HCT116 (cell line): ENCODE data around the gene RASL12. TPM values are rescaled to one million over a fixed set of nuclear protein-coding genes. Genes with fewer than 3 reads are reported as not detected.

Source experiments
- ATAC-seq: fragments of 200-7000 bp; cut with Tn5 transposase; 2 replicates; pipeline ENCODE4 v1.9.1; 2020; ENCODE audit warnings: mild to moderate bottlenecking, moderate library complexity
- BruUV-seq: library from RNA; stranded (reverse); fragments of 400-500 nt; replicated peaks from 2 replicates; lab custom pipeline; 2021; lab: Mats Ljungman, UMichigan
- CTCF ChIA-PET: fragments of 300-600 bp; sonication (Branson Sonifier 250); formaldehyde crosslinking; loops from one replicate; lab custom pipeline; 2021; ENCODE audit warnings: antibody characterized with exemption; lab: Charles Lee
- POLR2A ChIA-PET: fragments of 300-600, 350-600 bp; sonication (Branson Sonifier 250); formaldehyde crosslinking; loops from one replicate; lab custom pipeline; 2021; ENCODE audit warnings: antibody characterized with exemption; lab: Charles Lee
- RAD21 ChIA-PET, 2 experiments: fragments of 300-600 bp; sonication (Branson Sonifier 250); formaldehyde crosslinking; loops; one replicate each; lab custom pipeline; 2023; ENCODE audit warnings: low total read pairs in 2 of 2; ENCODE audit not compliant: uncharacterized antibody in 2 of 2, unreplicated experiment in 2 of 2, low non-redundant PET in 1 of 2; lab: Charles Lee
- DNase-seq: peaks from one replicate; pipeline ENCODE4 v3.0.0-alpha.2; 2010; ENCODE audit warnings: low read depth, low spot score
- H2AFZ ChIP-seq: fragments of 200-600 bp; shearing (Covaris generic), sonication (generic); 2 replicates; pipeline ENCODE4 v1.6.1; 2017; ENCODE audit warnings: low read depth, mixed run types, mixed read lengths, antibody characterized with exemption, low read length; ENCODE audit not compliant: poor library complexity, severe bottlenecking
- H3K27ac ChIP-seq: 2 replicates; pipeline ENCODE4 v1.5.1; 2012; ENCODE audit warnings: low read depth, low read length
- H3K27me3 ChIP-seq: fragments of 200-600 bp; sonication (generic); 2 replicates; pipeline ENCODE4 v1.6.1; 2016; ENCODE audit warnings: mixed run types, low read length, mixed read lengths; ENCODE audit not compliant: insufficient read depth
- H3K36me3 ChIP-seq, 2 experiments: fragments of 200-500 bp in 1 of 2; fragments of 200-600 bp in 1 of 2; sonication (Bioruptor generic) in 1 of 2; sonication (generic) in 1 of 2; 2 replicates each; pipeline versions ENCODE4 v1.5.1 to v1.6.1; 2014 to 2016; ENCODE audit warnings: low read length in 2 of 2, inconsistent platforms in 1 of 2, mixed read lengths in 1 of 2, mixed run types in 1 of 2; ENCODE audit not compliant: insufficient read depth in 2 of 2, control insufficient read depth in 1 of 2
- H3K4me1 ChIP-seq, 2 experiments: fragments of 200-600 bp in 1 of 2; sonication (generic) in 1 of 2; 2 replicates each; pipeline versions ENCODE4 v1.5.1 to v1.6.1; 2012 to 2017; ENCODE audit warnings: low read length in 2 of 2, inconsistent platforms in 1 of 2, mild to moderate bottlenecking in 1 of 2, mixed read lengths in 1 of 2, mixed run types in 1 of 2, moderate library complexity in 1 of 2; ENCODE audit not compliant: insufficient read depth in 2 of 2, control insufficient read depth in 1 of 2
- H3K4me2 ChIP-seq: fragments of 200-600 bp; sonication (generic); 2 replicates; pipeline ENCODE4 v1.6.1; 2017; ENCODE audit warnings: mixed run types, low read length, mixed read lengths
- H3K4me3 ChIP-seq, 2 experiments: fragments of 200-600 bp in 1 of 2; sonication (generic) in 1 of 2; replicated peaks in 1 of 2; 2 replicates each; pipeline ENCODE4 v1.5.1; 2011 to 2016; ENCODE audit warnings: low read length in 2 of 2, control low read depth in 1 of 2, low read depth in 1 of 2, mild to moderate bottlenecking in 1 of 2, mixed read lengths in 1 of 2, mixed run types in 1 of 2
- H3K79me2 ChIP-seq: fragments of 200-600 bp; sonication (generic); 2 replicates; pipeline ENCODE4 v1.6.1; 2017; ENCODE audit warnings: mild to moderate bottlenecking, mixed run types, low read length, moderate library complexity, mixed read lengths; ENCODE audit not compliant: insufficient read depth
- H3K9ac ChIP-seq: fragments of 200-600 bp; sonication (generic); 2 replicates; pipeline ENCODE4 v1.6.1; 2016; ENCODE audit warnings: low read length, mixed read lengths
- H3K9me2 ChIP-seq: fragments of 200-600 bp; sonication (generic), shearing (Covaris generic); 2 replicates; pipeline ENCODE4 v1.6.1; 2017; ENCODE audit warnings: mixed run types, mild to moderate bottlenecking, moderate library complexity; ENCODE audit not compliant: insufficient read depth
- H3K9me3 ChIP-seq, 2 experiments: fragments of 200-500 bp in 1 of 2; fragments of 200-600 bp in 1 of 2; sonication (Bioruptor generic) in 1 of 2; sonication (generic) in 1 of 2; 2 replicates each; pipeline ENCODE4 v1.6.1; 2014 to 2017; ENCODE audit warnings: low read length in 2 of 2, mixed read lengths in 2 of 2, inconsistent platforms in 1 of 2, low read depth in 1 of 2, mild to moderate bottlenecking in 1 of 2, mixed run types in 1 of 2, moderate library complexity in 1 of 2; ENCODE audit not compliant: control insufficient read depth in 1 of 2, insufficient read depth in 1 of 2
- H4K20me1 ChIP-seq: fragments of 200-600 bp; sonication (generic), shearing (Covaris generic); 2 replicates; pipeline ENCODE4 v1.6.1; 2017; ENCODE audit warnings: mixed run types, mild to moderate bottlenecking, moderate library complexity; ENCODE audit not compliant: insufficient read depth
- CBX3 ChIP-seq: IDR thresholded peaks from 2 replicates; pipeline ENCODE4 v1.6.1; 2012; ENCODE audit warnings: low read depth
- EGR1 ChIP-seq: IDR thresholded peaks from 2 replicates; pipeline ENCODE4 v1.6.1; 2012; ENCODE audit warnings: low read depth
- FOSL1 ChIP-seq: IDR thresholded peaks from 2 replicates; pipeline ENCODE4 v1.6.1; 2012; ENCODE audit warnings: low read depth
- RAD21 ChIP-seq: IDR thresholded peaks from 2 replicates; pipeline ENCODE4 v1.6.1; 2012; ENCODE audit warnings: low read depth, mild to moderate bottlenecking
- REST ChIP-seq: IDR thresholded peaks from 2 replicates; pipeline ENCODE4 v1.6.1; 2012; ENCODE audit warnings: low read depth
- TCF7L2 ChIP-seq: IDR thresholded peaks from 2 replicates; pipeline ENCODE4 v1.7.0; 2011; ENCODE audit warnings: borderline replicate concordance, inconsistent platforms; ENCODE audit not compliant: insufficient read depth, insufficient read length; ENCODE audit errors: extremely low read depth
- YY1 ChIP-seq: IDR thresholded peaks from 2 replicates; pipeline ENCODE4 v1.6.1; 2011; ENCODE audit warnings: low read length, low read depth, moderate library complexity, mild to moderate bottlenecking; ENCODE audit not compliant: insufficient replicate concordance; ENCODE audit errors: extremely low read depth
- intact Hi-C: fragments of 100-400 bp; cut with micrococcal nuclease; formaldehyde crosslinking; loops from 2 replicates; pipeline ENCODE4 v1.10.0; 2022
- total RNA-seq: library from RNA; stranded (reverse); gene quantifications from one replicate; pipeline ENCODE4 v1.2.1, GENCODE V29; 2021; ENCODE audit not compliant: unreplicated experiment

RASL12 gene
- total RNA-seq, 1 experiment from 2014 or later = 0.25 TPM

DNA sequence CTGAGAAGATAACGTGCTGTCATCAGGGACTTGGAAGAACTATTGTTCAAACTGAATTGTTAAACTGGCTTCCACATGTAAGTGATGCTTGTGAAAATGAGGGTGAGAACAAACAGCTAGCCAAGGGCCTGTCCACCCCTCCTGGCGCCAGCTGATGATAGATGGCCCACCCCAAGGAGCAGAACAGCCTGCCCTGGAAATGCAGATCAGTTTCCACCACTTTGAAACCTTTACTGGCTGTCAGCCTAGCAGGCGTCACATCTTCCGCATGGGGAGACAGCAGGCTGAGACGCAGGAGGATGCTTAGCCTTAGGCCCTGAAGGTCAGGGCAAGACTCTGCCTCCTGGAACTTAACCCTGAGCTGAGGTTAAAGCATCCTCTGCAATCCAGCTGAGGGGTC is 29.0 kb downstream of the RASL12 start:
- no peak for ATAC-seq
- H4K20me1 ChIP-seq = no peaks in the 10 kb centered on the region
- intact Hi-C loops = no loop called here
- H3K36me3 ChIP-seq = no peaks in the 10 kb centered on the region
- peaks cover under 1 to 14% of the 10 kb centered on the region in 2 experiments; a peak in 3 of 4 replicates for H3K4me1 ChIP-seq
- H3K9me3 ChIP-seq = no peaks in the 10 kb centered on the region
- RAD21 ChIA-PET = no interaction called here
- H3K79me2 ChIP-seq = no peaks in the 10 kb centered on the region
- no peak overlapping the region for H2AFZ ChIP-seq
- DNase-seq = no peak
- no peak overlapping the region for H3K27ac ChIP-seq
- H3K4me2 ChIP-seq = no peak overlapping the region
- H3K27me3 ChIP-seq = no peaks in the 10 kb centered on the region
- TF ChIP-seq YY1 (no peak), EGR1 (no peak), CBX3 (no peak), TCF7L2 (no peak), FOSL1 (no peak), REST (no peak)
- H3K4me3 ChIP-seq = no peak overlapping the region
- H3K9ac ChIP-seq = no peak overlapping the region
- no peaks in the 10 kb centered on the region for H3K9me2 ChIP-seq
- no TSS peak for BruUV-seq
- CTCF ChIA-PET = no interaction called here
- POLR2A ChIA-PET = no interaction called here

- no peaks in the 10 kb centered on the region for H3K36me3 ChIP-seq
- ChIA-PET RAD21 (no interaction called here), CTCF (no interaction called here)
- H3K9ac ChIP-seq = no peak overlapping the region
- no peak overlapping the region for H2AFZ ChIP-seq
- no peaks in the 10 kb centered on the region for H3K27me3 ChIP-seq
- no peak overlapping the region for H3K4me3 ChIP-seq
- TF ChIP-seq RAD21 = no peak
- TF ChIP-seq, all 23 proteins: peak for 0
- no peaks in the 10 kb centered on the region for H3K79me2 ChIP-seq
- ATAC-seq (no peak), DNase-seq (no peak)
- H3K4me2 ChIP-seq = no peak overlapping the region
- intact Hi-C loops = no loop called here
- H3K9me3 ChIP-seq = no peaks in the 10 kb centered on the region
- H4K20me1 ChIP-seq = no peaks in the 10 kb centered on the region
- POLR2A ChIA-PET = no interaction called here
- H3K27ac ChIP-seq = no peak overlapping the region
- no peaks in the 10 kb centered on the region for H3K9me2 ChIP-seq
- peaks cover 0 to 14% of the 10 kb centered on the region in 2 experiments; a peak in 3 of 4 replicates for H3K4me1 ChIP-seq
- no TSS peak for BruUV-seq
Observed at GRCh38 chr15:65038428-65038827, 29.4 kb downstream of the RASL12 start.
